GM21786 (cell line): ENCODE measurements around the gene DCC.

Experiments
- ATAC-seq: cut with Tn5 transposase; IDR thresholded peaks from one replicate; pipeline ENCODE4 v1.9.1; 2021; ENCODE audit not compliant: unreplicated experiment

The DCC gene

GRCh38 chr18:52897611-52898484, 557.9 kb downstream of the DCC start:
- no peak for ATAC-seq

GRCh38 chr18:52898485-52899058, 558.6 kb downstream of the DCC start:
- ATAC-seq: no peak

GRCh38 chr18:52902188-52902587, 562.2 kb downstream of the DCC start:
- no peak for ATAC-seq

GRCh38 chr18:52903857-52904256, 563.9 kb downstream of the DCC start:
- ATAC-seq: no peak

GRCh38 chr18:52907543-52908308, 567.7 kb downstream of the DCC start:
- no peak for ATAC-seq

- ATAC-seq: no peak
Observed at GRCh38 chr18:52914148-52914547, 574.2 kb downstream of the DCC start.

- ATAC-seq: no peak
Observed at GRCh38 chr18:52920665-52921064, 580.7 kb downstream of the DCC start.

GRCh38 chr18:52933356-52933755, 593.4 kb downstream of the DCC start:
- ATAC-seq: no peak

- ATAC-seq: no peak
Observed at GRCh38 chr18:52936931-52937330, 596.9 kb downstream of the DCC start.

- ATAC-seq: no peak
Observed at GRCh38 chr18:52937840-52938239, 597.8 kb downstream of the DCC start.

GRCh38 chr18:52945552-52945951, 605.6 kb downstream of the DCC start:
- ATAC-seq: no peak

GRCh38 chr18:52948868-52949444, 609.0 kb downstream of the DCC start:
- ATAC-seq: no peak

- ATAC-seq: no peak
Observed at GRCh38 chr18:52950155-52950554, 610.2 kb downstream of the DCC start.

- ATAC-seq: no peak
Observed at GRCh38 chr18:52953387-52953786, 613.4 kb downstream of the DCC start.

GRCh38 chr18:52963481-52963880, 623.5 kb downstream of the DCC start:
- ATAC-seq: no peak

- ATAC-seq: no peak
Observed at GRCh38 chr18:52970686-52971085, 630.7 kb downstream of the DCC start.

GRCh38 chr18:52971097-52971496, 631.1 kb downstream of the DCC start:
- ATAC-seq: no peak

- no peak for ATAC-seq
Observed at GRCh38 chr18:52979892-52980291, 639.9 kb downstream of the DCC start.

- ATAC-seq: no peak
Observed at GRCh38 chr18:52991246-52991645, 651.2 kb downstream of the DCC start.

- ATAC-seq: no peak
Observed at GRCh38 chr18:52992041-52992440, 652.0 kb downstream of the DCC start.

GRCh38 chr18:52995875-52996274, 655.9 kb downstream of the DCC start:
- no peak for ATAC-seq
